Nephron progenitor cell (in vitro differentiated cells): ENCODE measurements around the gene TK2.
"Not testable (repeated sequence)": the region's sequence is repeated elsewhere in the genome, so short reads cannot be mapped to it uniquely, and the experiment has no call there.

ENCODE experiments used
- DNase-seq: peaks from one replicate; pipeline ENCODE4 v3.0.0; 2021
- H3K27ac Mint-ChIP-seq: 2 replicates; pipeline ENCODE4 v1.8.0; 2021; ENCODE audit warnings: mild to moderate bottlenecking, moderate library complexity, mixed read lengths
- H3K27me3 Mint-ChIP-seq: 2 replicates; pipeline ENCODE4 v1.8.0; 2021; ENCODE audit warnings: mild to moderate bottlenecking, low read depth, mixed read lengths; ENCODE audit not compliant: poor library complexity
- H3K36me3 Mint-ChIP-seq: 2 replicates; pipeline ENCODE4 v1.8.0; 2021; ENCODE audit warnings: low read depth, mixed read lengths
- H3K4me1 Mint-ChIP-seq: 2 replicates; pipeline ENCODE4 v1.8.0; 2021; ENCODE audit warnings: mixed read lengths
- H3K4me3 Mint-ChIP-seq: 2 replicates; pipeline ENCODE4 v1.8.0; 2021; ENCODE audit warnings: mild to moderate bottlenecking, moderate library complexity, mixed read lengths
- H3K9me3 Mint-ChIP-seq: 2 replicates; pipeline ENCODE4 v1.8.0; 2021; ENCODE audit warnings: mild to moderate bottlenecking, moderate library complexity, mixed read lengths
- CTCF ChIP-seq: fragments of 200-600 bp; sonication (generic); IDR thresholded peaks from 2 replicates; pipeline ENCODE4 v1.5.0; 2021; ENCODE audit warnings: antibody characterized with exemption

Gene TK2

GRCh38 chr16:66502020-66502913 is 47.7 kb downstream of the TK2 start:
- H3K4me3 Mint-ChIP-seq = no peak overlapping the region
- no peak for TF ChIP-seq CTCF
- H3K27ac Mint-ChIP-seq = no peak overlapping the region

GRCh38 chr16:66501563-66501962 is 48.4 kb downstream of the TK2 start:
- H3K36me3 Mint-ChIP-seq, H3K4me1 Mint-ChIP-seq, H3K4me3 Mint-ChIP-seq, DNase-seq, H3K27ac Mint-ChIP-seq: not testable (repeated sequence)
- H3K9me3 Mint-ChIP-seq = peaks cover 26% of the 10 kb centered on the region
- H3K27me3 Mint-ChIP-seq = peaks cover 19% of the 10 kb centered on the region

More at GRCh38 chr16:66502020-66502913, 47.7 kb downstream of the TK2 start:
- Mint-ChIP-seq H3K27me3 (peaks cover 13% of the 10 kb centered on the region), H3K36me3 (peaks cover 11% of the 10 kb centered on the region), H3K4me1 (no peaks in the 10 kb centered on the region), H3K9me3 (peaks cover 21% of the 10 kb centered on the region)
- no peak for DNase-seq

DNA sequence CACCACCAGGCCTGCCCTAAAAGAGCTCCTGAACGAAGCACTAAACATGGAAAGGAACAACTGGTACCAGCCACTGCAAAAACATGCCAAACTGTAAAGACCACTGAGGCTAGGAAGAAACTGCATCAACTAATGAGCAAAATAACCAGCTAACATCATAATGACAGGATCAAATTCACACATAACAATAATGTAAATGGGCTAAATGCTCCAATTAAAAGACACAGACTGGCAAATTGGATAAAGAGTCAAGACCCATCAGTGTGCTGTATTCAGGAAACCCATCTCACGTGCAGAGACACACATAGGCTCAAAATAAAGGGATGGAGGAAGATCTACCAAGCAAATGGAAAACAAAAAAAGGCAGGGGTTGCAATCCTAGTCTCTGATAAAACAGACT is 52.0 kb downstream of the TK2 start:
- not testable (repeated sequence) for H3K4me1 Mint-ChIP-seq, H3K4me3 Mint-ChIP-seq, DNase-seq, H3K27ac Mint-ChIP-seq, H3K36me3 Mint-ChIP-seq
- peaks cover 42% of the 10 kb centered on the region for H3K9me3 Mint-ChIP-seq
- peaks cover 21% of the 10 kb centered on the region for H3K27me3 Mint-ChIP-seq

DNA sequence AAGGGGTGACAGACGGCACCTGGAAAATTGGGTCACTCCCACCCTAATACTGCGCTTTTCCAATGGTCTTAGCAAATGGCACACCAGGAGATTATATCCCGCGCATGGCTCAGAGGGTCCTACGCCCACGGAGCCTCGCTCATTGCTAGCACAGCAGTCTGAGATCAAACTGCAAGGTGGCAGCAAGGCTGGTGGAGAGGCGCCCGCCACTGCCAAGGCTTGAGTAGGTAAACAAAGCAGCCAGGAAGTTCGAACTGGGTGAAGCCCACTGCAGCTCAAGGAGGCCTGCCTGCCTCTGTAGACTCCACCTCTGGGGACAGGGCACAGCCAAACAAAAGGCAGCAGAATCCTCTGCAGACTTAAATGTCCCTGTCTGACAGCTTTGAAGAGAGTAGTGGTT is 53.7 kb downstream of the TK2 start:
- H3K9me3 Mint-ChIP-seq = peaks cover 36% of the 10 kb centered on the region
- H3K4me1 Mint-ChIP-seq, H3K27ac Mint-ChIP-seq, H3K4me3 Mint-ChIP-seq, DNase-seq, H3K36me3 Mint-ChIP-seq: not testable (repeated sequence)
- H3K27me3 Mint-ChIP-seq = peaks cover 24% of the 10 kb centered on the region

- DNase-seq = no peak
- Mint-ChIP-seq H3K4me1 (no peaks in the 10 kb centered on the region), H3K27ac (no peak overlapping the region), H3K27me3 (peaks cover 24% of the 10 kb centered on the region), H3K36me3 (peaks cover 8% of the 10 kb centered on the region), H3K4me3 (no peak overlapping the region), H3K9me3 (peaks cover 33% of the 10 kb centered on the region)
- TF ChIP-seq CTCF = no peak
Measured at GRCh38 chr16:66495440-66495839, 54.5 kb downstream of the TK2 start.

- H3K4me1 Mint-ChIP-seq = no peaks in the 10 kb centered on the region
Measured at GRCh38 chr16:66494916-66495315, 55.0 kb downstream of the TK2 start.

More at GRCh38 chr16:66494916-66495315, 55.0 kb downstream of the TK2 start:
- no peak for DNase-seq
- Mint-ChIP-seq H3K9me3 (peaks cover 33% of the 10 kb centered on the region), H3K27ac (no peak overlapping the region), H3K36me3 (peaks cover 8% of the 10 kb centered on the region), H3K27me3 (peaks cover 24% of the 10 kb centered on the region), H3K4me3 (no peak overlapping the region)
- TF ChIP-seq CTCF = no peak
